IPS-NIHi7 (cell line): ENCODE measurements around the gene MAPKAPK3.

Experiments used
- DNase-seq: peaks from one replicate; pipeline ENCODE4 v3.0.0; 2012; ENCODE audit warnings: mixed read lengths; ENCODE audit errors: extremely low spot score

The MAPKAPK3 gene

GRCh38 chr3:50617096-50617791 lies at the start of gene MAPKAPK3:
TSS of gene MAPKAPK3 (plus strand) at chr3:50617151. CDS start at chr3:50617566, 415 bp downstream.
- no peak for DNase-seq

DNA sequence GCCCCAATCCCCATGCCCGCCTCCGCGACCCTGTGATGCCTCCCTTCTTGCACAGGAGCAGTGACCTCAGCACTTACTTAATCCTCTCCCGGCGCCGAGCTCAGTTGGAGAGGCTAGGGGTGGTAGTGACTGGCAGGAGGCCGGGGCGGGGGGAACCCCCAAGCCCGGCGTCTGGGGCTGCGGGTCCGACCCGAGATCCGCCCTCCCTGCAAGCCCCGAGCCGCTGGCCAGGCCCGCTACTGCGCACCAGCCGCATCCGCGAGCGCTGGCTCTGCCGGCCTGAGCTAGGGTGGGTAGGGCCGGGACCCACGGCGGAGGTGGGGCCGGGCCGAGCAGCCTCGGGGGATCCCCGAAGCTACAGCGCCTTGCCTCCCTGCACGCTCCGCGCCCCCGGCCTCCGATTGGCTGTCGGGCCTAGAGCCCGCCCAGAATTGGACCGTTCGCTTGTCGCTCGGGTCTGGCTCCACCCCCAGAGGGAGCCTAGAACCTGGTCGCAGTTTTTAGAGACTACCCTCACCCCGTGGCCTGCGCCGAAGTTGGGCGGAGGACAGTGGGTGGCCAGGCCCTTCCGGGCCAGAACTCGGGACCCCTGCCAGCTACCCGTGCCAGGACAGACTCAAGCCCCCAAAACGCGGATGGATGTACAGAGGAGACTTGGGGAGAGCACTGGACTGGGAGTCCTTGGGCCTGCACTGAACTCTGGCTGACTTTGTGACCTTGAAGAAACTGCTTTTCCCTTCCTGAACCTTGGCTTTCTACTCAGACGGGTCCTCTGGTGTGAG lies 49.4 kb upstream of the MAPKAPK3 start, which contains the start of gene C3orf18:
C3orf18 (minus strand) TSS at position 362 of the 782 bp plus-strand sequence. CDS start 2,048 bp downstream, outside the sequence.
- peak; percentile 99 for DNase-seq

GRCh38 chr3:50568947-50569749 lies 47.8 kb upstream of the MAPKAPK3 start, which contains the start of gene HEMK1:
TSS of gene HEMK1 (plus strand) at chr3:50569522. CDS start at chr3:50571105, 1,583 bp downstream.
- DNase-seq, result peak; percentile 100

GRCh38 chr3:50570508-50571279 lies 46.3 kb upstream of the MAPKAPK3 start:
- no peak for DNase-seq

DNA sequence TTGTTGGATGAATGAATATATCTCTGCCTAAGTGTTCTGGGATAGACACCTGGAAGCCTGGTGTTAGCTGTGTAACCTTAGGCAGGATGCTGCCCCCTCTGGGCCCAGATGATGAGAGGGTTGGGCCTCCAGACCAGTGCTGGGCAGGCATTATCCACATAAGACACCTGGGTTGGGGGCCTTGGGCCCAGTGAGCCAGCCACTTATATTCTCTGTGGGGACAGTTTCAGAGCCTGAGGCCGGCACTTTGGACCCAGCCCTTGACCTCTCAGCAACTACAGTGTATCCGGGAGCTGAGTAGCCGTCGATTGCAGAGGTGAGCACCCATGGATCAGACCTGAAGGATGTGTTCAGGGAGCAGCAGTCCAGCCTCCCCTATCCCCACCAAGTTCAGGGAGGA lies 45.5 kb upstream of the MAPKAPK3 start:
- DNase-seq, result no peak

- peak; percentile 87 for DNase-seq
These were observed 44.8 kb upstream of the MAPKAPK3 start for GRCh38 chr3:50572158-50572557.

- no peak for DNase-seq
These were observed 44.1 kb upstream of the MAPKAPK3 start for GRCh38 chr3:50572801-50573371.

DNA sequence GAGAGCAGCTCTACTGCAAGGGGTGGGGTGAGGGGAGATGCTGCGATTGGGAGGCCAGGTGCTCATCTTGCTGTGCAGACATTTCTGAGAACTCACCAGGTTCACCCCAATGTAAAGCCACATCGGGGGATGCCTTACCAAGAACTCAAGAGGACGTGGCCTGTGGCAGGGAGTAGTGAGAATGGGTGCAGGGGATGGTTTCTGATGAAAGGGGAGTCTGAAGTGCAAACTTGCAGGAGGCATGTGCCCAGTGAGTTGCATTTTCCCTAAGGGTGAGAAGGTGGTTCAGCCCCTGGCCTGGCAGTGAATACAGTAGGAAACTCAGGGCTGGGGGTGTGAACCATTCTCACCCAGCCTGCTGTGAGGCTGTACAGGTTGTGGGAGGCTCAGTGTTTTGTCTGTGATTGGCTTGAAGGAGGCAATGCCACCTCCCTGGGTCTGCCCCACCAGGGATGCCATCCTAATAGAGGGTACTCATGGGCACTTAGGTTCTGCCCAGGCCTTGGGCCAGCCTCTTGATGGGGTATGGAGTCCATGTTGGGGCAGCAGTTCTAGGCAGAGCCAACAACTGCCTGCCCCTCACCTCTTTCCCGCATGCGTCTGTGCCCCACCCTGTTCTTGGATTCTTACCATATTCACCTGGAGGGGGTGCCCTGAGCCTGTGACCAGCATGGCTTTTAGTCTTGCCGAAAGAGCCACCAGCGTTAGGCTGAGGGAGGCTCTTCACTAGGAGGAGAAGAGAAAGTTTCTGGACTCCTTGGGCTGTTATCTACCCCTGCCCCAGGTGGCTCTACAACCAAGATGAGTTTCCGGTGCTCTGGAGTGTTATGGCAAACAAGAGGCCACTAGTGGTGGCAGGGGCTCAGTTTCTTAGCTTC lies 43.1 kb upstream of the MAPKAPK3 start:
- DNase-seq, result no peak

DNA sequence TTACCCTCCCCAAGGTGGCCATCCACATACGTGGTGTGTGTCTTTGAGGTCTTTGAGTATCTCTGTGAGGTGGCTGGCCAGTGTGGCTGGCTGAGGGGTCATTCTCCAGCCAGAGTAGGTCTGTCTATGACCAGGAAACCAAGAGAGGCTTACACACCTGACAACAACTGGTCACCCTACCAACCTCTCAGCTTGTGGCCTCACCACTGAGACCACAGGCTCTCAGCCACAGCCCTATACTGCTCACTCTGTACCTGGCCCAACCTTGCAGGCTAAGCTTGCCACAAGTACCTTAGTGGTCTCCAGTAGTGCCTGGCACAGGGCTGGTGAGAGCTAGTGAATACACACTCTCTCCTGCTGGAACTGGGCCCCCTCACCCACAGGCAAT lies 42.5 kb upstream of the MAPKAPK3 start:
- no peak for DNase-seq

GRCh38 chr3:50575372-50575771 lies 41.6 kb upstream of the MAPKAPK3 start:
- DNase-seq, result no peak

DNA sequence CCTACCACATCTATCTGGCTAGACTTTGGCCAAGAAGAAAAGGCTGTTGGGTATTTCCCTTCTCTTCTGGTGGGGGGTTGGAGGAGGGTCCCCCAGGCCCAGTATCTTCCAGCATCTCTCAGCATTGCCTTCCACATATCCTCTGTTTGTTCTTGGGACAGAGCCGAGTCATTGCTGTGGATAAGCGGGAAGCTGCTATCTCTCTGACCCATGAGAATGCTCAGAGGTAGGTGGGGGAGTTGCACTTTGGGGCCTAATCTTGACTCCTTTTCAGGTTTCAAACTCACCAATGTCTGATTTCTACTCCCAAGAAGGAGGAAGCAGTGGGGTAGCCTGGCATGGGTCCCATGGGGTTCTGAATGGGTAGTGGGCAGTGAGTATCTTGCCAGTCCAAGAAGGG lies 39.6 kb upstream of the MAPKAPK3 start:
- DNase-seq, result no peak

DNA sequence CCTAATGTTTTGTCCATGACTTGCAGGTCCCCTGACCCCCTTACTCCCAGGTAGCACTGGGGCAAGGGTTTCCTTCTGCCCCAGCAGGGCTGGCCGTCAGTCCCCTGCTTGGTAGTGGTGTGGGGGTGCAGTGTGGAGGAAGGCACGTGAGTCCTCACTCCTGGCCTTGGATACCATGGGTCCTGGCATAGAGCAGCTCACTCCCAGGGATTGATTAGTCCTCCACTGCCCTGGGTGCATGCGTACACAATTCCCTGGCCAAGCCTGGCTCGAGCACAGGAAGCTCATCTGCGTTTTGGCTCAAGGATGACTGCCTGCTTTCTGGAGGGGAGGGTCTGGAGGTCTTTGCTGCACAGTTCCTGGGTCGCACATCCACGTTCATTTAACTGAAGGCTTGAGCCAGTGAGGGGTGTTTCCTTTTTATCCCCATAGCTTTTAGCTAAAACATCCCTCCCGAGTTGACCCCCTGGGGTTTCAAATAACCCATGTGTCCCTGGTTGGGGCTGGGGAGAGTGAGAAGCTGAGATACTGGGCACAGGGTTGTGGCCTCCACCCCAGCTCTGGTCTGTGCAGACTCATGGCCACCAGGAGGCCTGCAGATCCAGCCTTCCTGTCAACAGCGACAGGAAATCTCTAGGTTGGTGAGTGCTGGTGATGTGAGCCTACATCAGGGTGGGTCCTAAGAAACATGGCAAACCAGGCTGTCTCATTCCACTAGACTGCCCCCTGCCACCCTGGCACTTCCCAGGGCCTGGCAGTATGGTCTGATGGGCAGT lies 36.1 kb upstream of the MAPKAPK3 start:
- DNase-seq, result no peak

DNA sequence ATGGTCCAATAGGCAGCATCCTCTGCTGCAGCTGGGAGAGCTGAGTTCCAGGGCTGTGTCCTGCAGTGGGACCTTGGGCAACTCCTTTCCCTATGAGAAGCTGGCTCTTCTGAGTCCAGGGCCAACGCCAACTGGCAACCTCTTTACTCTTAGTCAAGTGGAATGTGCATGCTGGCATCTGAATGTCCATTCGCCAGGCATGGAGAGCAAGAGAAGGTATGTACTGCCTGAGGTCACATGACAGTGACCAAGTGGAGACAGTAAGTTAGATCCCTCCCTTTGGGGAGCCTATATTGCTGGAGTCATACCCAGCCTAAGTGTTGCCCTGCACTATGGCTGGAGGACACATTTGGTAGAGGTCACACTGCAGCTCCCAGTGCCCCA lies 35.5 kb upstream of the MAPKAPK3 start:
- DNase-seq, result no peak

GRCh38 chr3:50582083-50582482 lies 34.9 kb upstream of the MAPKAPK3 start:
- no peak for DNase-seq

DNA sequence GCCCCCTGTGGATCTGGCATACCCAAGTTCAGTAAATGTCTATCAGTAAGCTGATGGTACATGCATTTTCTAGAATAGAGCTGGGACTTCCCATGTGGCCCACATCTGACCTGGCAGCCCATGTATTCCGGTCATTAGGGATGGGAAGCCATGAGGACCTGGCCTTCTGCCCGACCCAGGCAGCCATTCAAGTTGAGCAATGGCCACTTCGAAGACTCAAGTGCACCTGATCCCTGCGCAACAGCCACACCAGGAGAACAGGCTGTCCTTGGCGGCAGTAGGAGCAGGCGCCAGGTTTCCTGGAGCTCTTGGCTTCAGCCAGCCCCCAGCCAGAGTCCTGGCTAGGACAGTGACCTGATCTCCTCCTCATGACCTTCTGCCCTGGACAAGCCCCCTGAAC lies 33.1 kb upstream of the MAPKAPK3 start:
- DNase-seq, result no peak

DNA sequence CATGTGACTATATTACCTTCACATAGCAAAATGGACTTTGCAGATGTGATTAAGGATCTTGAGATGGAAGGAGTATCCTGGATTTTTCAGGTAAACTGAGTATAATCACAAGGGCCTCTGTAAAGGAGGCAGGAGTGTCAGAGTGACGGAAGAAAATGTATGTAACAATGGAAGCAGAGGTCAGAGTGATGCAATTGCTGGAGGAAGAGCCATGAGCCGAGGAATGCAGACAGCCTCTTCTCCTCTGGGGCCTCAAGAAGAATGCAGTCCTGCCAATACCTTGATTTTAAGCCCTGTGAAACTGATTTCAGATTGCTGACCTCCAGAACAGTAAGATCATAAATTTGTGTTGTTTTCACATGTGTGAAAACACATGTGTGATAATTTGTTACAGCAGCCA lies 32.6 kb upstream of the MAPKAPK3 start:
- no peak for DNase-seq

- no peak for DNase-seq
These were observed 30.8 kb upstream of the MAPKAPK3 start for GRCh38 chr3:50585919-50586762.

GRCh38 chr3:50586763-50587070 lies 30.2 kb upstream of the MAPKAPK3 start:
- DNase-seq, result no peak

GRCh38 chr3:50587373-50587772 lies 29.6 kb upstream of the MAPKAPK3 start:
- DNase-seq, result no peak
